Keratinocyte (primary cell): ENCODE data around the gene ZNF787. TPM values are rescaled to one million over a fixed set of nuclear protein-coding genes. Genes with fewer than 3 reads are reported as not detected.

Experiments
- DNase-seq: peaks from one replicate; pipeline ENCODE4 v3.0.0-alpha.2; 2011; ENCODE audit warnings: low read depth, missing footprints, low spot score
- FAIRE-seq: peaks from 2 replicates; lab custom pipeline; 2011; peaks lifted over from hg19 to GRCh38; lab: Jason Lieb, UNC
- H2AFZ ChIP-seq: 2 replicates; pipeline ENCODE4 v1.6.0; 2012; ENCODE audit warnings: low read length, control low read depth, inconsistent platforms; ENCODE audit not compliant: control insufficient read depth
- H3K27ac ChIP-seq: 2 replicates; pipeline ENCODE4 v1.5.1; 2011; ENCODE audit warnings: low read length; ENCODE audit not compliant: control insufficient read depth, insufficient read depth
- H3K27me3 ChIP-seq: 3 replicates; pipeline ENCODE4 v1.6.0; 2011; ENCODE audit warnings: low read length; ENCODE audit not compliant: control insufficient read depth, insufficient read depth; ENCODE audit errors: extremely low read depth
- H3K36me3 ChIP-seq, 2 experiments: 2 replicates in 1 of 2; 3 replicates in 1 of 2; pipeline ENCODE4 v1.5.1; 2011; ENCODE audit warnings: low read length in 2 of 2, mild to moderate bottlenecking in 1 of 2; ENCODE audit not compliant: control insufficient read depth in 2 of 2, insufficient read depth in 2 of 2; ENCODE audit errors: extremely low read depth in 1 of 2
- H3K4me1 ChIP-seq: 3 replicates; pipeline ENCODE4 v1.5.1; 2011; ENCODE audit warnings: low read length; ENCODE audit not compliant: control insufficient read depth, insufficient read depth; ENCODE audit errors: extremely low read depth
- H3K4me2 ChIP-seq: 3 replicates; pipeline ENCODE4 v1.6.0; 2011; ENCODE audit warnings: low read depth, low read length; ENCODE audit not compliant: control insufficient read depth, insufficient read depth; ENCODE audit errors: extremely low read depth
- H3K4me3 ChIP-seq, 3 experiments: fragments of 200-600 bp in 1 of 3; sonication (generic) in 1 of 3; 2 replicates in 2 of 3; 3 replicates in 1 of 3; pipeline ENCODE4 v1.5.1; 2011 to 2016; ENCODE audit warnings: low read length in 3 of 3, mild to moderate bottlenecking in 3 of 3, control low read depth in 2 of 3, inconsistent platforms in 1 of 3, low read depth in 1 of 3, mixed read lengths in 1 of 3, mixed run types in 1 of 3, moderate library complexity in 1 of 3; ENCODE audit not compliant: control insufficient read depth in 2 of 3, insufficient read depth in 2 of 3; ENCODE audit errors: extremely low read depth in 1 of 3
- H3K79me2 ChIP-seq: 2 replicates; pipeline ENCODE4 v1.6.0; 2012; ENCODE audit warnings: low read length; ENCODE audit not compliant: control insufficient read depth, insufficient read depth
- H3K9ac ChIP-seq: 3 replicates; pipeline ENCODE4 v1.6.0; 2011; ENCODE audit warnings: low read length; ENCODE audit not compliant: control insufficient read depth, insufficient read depth; ENCODE audit errors: extremely low read depth
- H3K9me1 ChIP-seq: 3 replicates; pipeline ENCODE4 v1.6.0; 2011; ENCODE audit warnings: low read length; ENCODE audit not compliant: control insufficient read depth, insufficient read depth; ENCODE audit errors: extremely low read depth
- H3K9me3 ChIP-seq: 2 replicates; pipeline ENCODE4 v1.5.1; 2012; ENCODE audit warnings: low read depth, low read length; ENCODE audit not compliant: control insufficient read depth
- H4K20me1 ChIP-seq: 3 replicates; pipeline ENCODE4 v1.6.0; 2011; ENCODE audit warnings: low read length; ENCODE audit not compliant: control insufficient read depth, insufficient read depth; ENCODE audit errors: extremely low read depth
- EZH2 ChIP-seq: IDR thresholded peaks from one replicate; pipeline ENCODE4 v1.6.1; 2012; ENCODE audit warnings: inconsistent platforms, mild to moderate bottlenecking, low read length, moderate library complexity
- dilution Hi-C: fragments of 300-500 bp; cut with MboI; formaldehyde crosslinking; loops from one replicate; pipeline ENCODE4 v1.7.0; 2020; ENCODE audit warnings: low sequenced_read_pairs; ENCODE audit not compliant: extremely low pct_ligation_motif_present
- polyA plus RNA-seq, 5 experiments: library from polyadenylated mRNA; depleted of rRNA in 3 of 5; stranded (reverse) in 3 of 5; stranded (forward) in 1 of 5; unstranded in 1 of 5; fragments of >200 nt; gene quantifications; 1 replicate in 1 of 5; 2 replicates in 3 of 5; 3 replicates in 1 of 5; pipeline versions ENCODE4 v1.2.1 to v1.2.3, GENCODE V29; 2011 to 2012; ENCODE audit warnings: missing spikeins in 2 of 5, low read depth in 1 of 5, low replicate concordance in 1 of 5
- small RNA-seq, 3 experiments: library from RNA; depleted of rRNA; stranded (forward); fragments of <200 nt; gene quantifications; one replicate each; pipeline ENCODE3, GENCODE V24; 2012; ENCODE audit warnings: low read depth in 3 of 3, low replicate concordance in 1 of 3; ENCODE audit not compliant: insufficient read length in 3 of 3
- TF ChIP-seq, protein P1 (sequence below), 3 experiments: IDR thresholded peaks in 1 of 3; conservative IDR thresholded peaks in 1 of 3; optimal IDR thresholded peaks in 1 of 3; 2 replicates in 2 of 3; 3 replicates in 1 of 3; pipeline versions ENCODE3 to v1.5.1; 2011; ENCODE audit warnings: low read length in 3 of 3, mild to moderate bottlenecking in 3 of 3, moderate library complexity in 2 of 3, control low read depth in 1 of 3, inconsistent platforms in 1 of 3; ENCODE audit not compliant: insufficient read depth in 2 of 3; ENCODE audit errors: extremely low read depth in 1 of 3

ZNF787 gene
- polyA plus RNA-seq, 1 donor (not counting 4 experiments of a cell fraction or from before 2014, with no cell fraction given), result 5.6 TPM

- no peaks in the 10 kb centered on the region for H3K4me1 ChIP-seq
- no peaks in the 10 kb centered on the region for H3K79me2 ChIP-seq
- no peaks in the 10 kb centered on the region for H3K9me1 ChIP-seq
- H3K4me2 ChIP-seq, result no peak overlapping the region
- no peak overlapping the region for H3K9ac ChIP-seq
- DNase-seq, result no peak
- H3K36me3 ChIP-seq, result no peaks in the 10 kb centered on the region
- H3K4me3 ChIP-seq, result no peak overlapping the region
- H2AFZ ChIP-seq, result no peak overlapping the region
- peaks cover 6% of the 10 kb centered on the region for H3K9me3 ChIP-seq
- no peak for TF ChIP-seq EZH2
- TF ChIP-seq, protein P1, sequence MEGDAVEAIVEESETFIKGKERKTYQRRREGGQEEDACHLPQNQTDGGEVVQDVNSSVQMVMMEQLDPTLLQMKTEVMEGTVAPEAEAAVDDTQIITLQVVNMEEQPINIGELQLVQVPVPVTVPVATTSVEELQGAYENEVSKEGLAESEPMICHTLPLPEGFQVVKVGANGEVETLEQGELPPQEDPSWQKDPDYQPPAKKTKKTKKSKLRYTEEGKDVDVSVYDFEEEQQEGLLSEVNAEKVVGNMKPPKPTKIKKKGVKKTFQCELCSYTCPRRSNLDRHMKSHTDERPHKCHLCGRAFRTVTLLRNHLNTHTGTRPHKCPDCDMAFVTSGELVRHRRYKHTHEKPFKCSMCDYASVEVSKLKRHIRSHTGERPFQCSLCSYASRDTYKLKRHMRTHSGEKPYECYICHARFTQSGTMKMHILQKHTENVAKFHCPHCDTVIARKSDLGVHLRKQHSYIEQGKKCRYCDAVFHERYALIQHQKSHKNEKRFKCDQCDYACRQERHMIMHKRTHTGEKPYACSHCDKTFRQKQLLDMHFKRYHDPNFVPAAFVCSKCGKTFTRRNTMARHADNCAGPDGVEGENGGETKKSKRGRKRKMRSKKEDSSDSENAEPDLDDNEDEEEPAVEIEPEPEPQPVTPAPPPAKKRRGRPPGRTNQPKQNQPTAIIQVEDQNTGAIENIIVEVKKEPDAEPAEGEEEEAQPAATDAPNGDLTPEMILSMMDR (optimal IDR thresholded peaks at IDR 0.05 in 1 of 3, IDR thresholded peaks at IDR 0.05 in 1 of 3, conservative IDR thresholded peaks at IDR 0.05 in 1 of 3; ENCODE audit: extremely low read depth in 1 of 3, insufficient read depth in 2 of 3, low read length in 3 of 3), result no peak
- FAIRE-seq, result no peak
- H3K27ac ChIP-seq, result no peak overlapping the region
- H3K27me3 ChIP-seq, result no peaks in the 10 kb centered on the region
- no peaks in the 10 kb centered on the region for H4K20me1 ChIP-seq
- dilution Hi-C loops, result no loop called here
Measured at GRCh38 chr19:56053596-56053995, 67.5 kb downstream of the ZNF787 start.

Small RNA genes within 50 kb of the gene (small RNA-seq; reads per million reads assigned to genes)
- 0 reads per million in 3 experiments for gene AC024580.2
- 0 reads per million in 3 experiments for gene RF00019

Other genes with a start within 250 kb of the ZNF787 start
- not detected in 3 replicates for gene NLRP13, start 189.0 kb downstream of the ZNF787 start, polyA plus RNA-seq
- gene NLRP8, start 173.5 kb downstream of the ZNF787 start, polyA plus RNA-seq, result not detected in 3 replicates
- not detected in 3 replicates for gene NLRP5, start 134.5 kb downstream of the ZNF787 start, polyA plus RNA-seq
- gene ZNF444, start 20.0 kb upstream of the ZNF787 start, polyA plus RNA-seq, result 7.4 to 10.8 TPM (median 9.1 TPM) in 3 replicates
- gene GALP, start 54.7 kb upstream of the ZNF787 start, polyA plus RNA-seq, result not detected in 3 replicates
- 0.05 TPM in 1 of 3 replicates, not detected in the others for gene ZSCAN5B, start 76.5 kb upstream of the ZNF787 start, polyA plus RNA-seq
- gene ZSCAN5C, start 81.0 kb upstream of the ZNF787 start, polyA plus RNA-seq, result not detected in 3 replicates
- gene EDDM13, start 151.5 kb upstream of the ZNF787 start, polyA plus RNA-seq, result 3.0 to 7.4 TPM (median 6.1 TPM) in 3 replicates
- gene ZSCAN5A, start 193.5 kb upstream of the ZNF787 start, polyA plus RNA-seq, result 5.7 to 9.4 TPM (median 6.1 TPM) in 3 replicates